ENCODE measurements around the gene NUCKS1. TPM values are rescaled to one million over a fixed set of nuclear protein-coding genes. Genes with fewer than 3 reads are reported as not detected.

Gene NUCKS1
- polyA plus RNA-seq, 1 donor from 2014 or later, result 134 TPM

GRCh38 chr1:205791568-205792180 lies 41.7 kb upstream of the NUCKS1 start:
- Histone ChIP-seq H3K27me3 (ENCODE audit: insufficient read depth, low read depth, low read length) (no peaks in the 10 kb centered on the region), H3K9ac (ENCODE audit: low read length) (no peak overlapping the region), H3K79me2 (replicated peaks; ENCODE audit: insufficient read depth, low read length) (no peaks in the 10 kb centered on the region), H2AFZ (ENCODE audit: low read depth, low read length) (no peak overlapping the region), H3K4me3 (ENCODE audit: low read length) (no peak overlapping the region), H3K4me2 (ENCODE audit: low read length) (no peak overlapping the region), H3K9me2 (ENCODE audit: insufficient read depth, low read length) (no peaks in the 10 kb centered on the region), H3F3A (ENCODE audit: insufficient read depth, low read length, poor library complexity, severe bottlenecking) (no peaks in the 10 kb centered on the region), H3K36me3 (ENCODE audit: insufficient read depth, low read length) (peaks cover 7% of the 10 kb centered on the region), H3K27ac (ENCODE audit: low read length) (no peak overlapping the region), H4K20me1 (ENCODE audit: insufficient read depth) (no peaks in the 10 kb centered on the region), H3K9me3 (ENCODE audit: low read length) (no peaks in the 10 kb centered on the region)
- TF ChIP-seq REST (IDR thresholded peaks at IDR 0.05; ENCODE audit: borderline replicate concordance), result no peak
- peak; percentile 74 for TF ChIP-seq SMC3 (conservative IDR thresholded peaks at IDR 0.05; ENCODE audit: poor library complexity)
- no peak for TF ChIP-seq EP300 (conservative IDR thresholded peaks at IDR 0.05; ENCODE audit: poor library complexity, severe bottlenecking)
- no peak for TF ChIP-seq EZH2 (IDR thresholded peaks at IDR 0.05; ENCODE audit: borderline replicate concordance, insufficient read depth, low read length, poor library complexity, severe bottlenecking)
- peak; percentile 76 for TF ChIP-seq RAD21 (conservative IDR thresholded peaks at IDR 0.05)
- TF ChIP-seq, protein P1, sequence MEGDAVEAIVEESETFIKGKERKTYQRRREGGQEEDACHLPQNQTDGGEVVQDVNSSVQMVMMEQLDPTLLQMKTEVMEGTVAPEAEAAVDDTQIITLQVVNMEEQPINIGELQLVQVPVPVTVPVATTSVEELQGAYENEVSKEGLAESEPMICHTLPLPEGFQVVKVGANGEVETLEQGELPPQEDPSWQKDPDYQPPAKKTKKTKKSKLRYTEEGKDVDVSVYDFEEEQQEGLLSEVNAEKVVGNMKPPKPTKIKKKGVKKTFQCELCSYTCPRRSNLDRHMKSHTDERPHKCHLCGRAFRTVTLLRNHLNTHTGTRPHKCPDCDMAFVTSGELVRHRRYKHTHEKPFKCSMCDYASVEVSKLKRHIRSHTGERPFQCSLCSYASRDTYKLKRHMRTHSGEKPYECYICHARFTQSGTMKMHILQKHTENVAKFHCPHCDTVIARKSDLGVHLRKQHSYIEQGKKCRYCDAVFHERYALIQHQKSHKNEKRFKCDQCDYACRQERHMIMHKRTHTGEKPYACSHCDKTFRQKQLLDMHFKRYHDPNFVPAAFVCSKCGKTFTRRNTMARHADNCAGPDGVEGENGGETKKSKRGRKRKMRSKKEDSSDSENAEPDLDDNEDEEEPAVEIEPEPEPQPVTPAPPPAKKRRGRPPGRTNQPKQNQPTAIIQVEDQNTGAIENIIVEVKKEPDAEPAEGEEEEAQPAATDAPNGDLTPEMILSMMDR (IDR thresholded peaks at IDR 0.05; ENCODE audit: poor library complexity, severe bottlenecking), result peak; percentile 71

GRCh38 chr1:205787287-205787916 lies 37.4 kb upstream of the NUCKS1 start:
- Histone ChIP-seq H3K9me2 (ENCODE audit: insufficient read depth, low read length) (no peaks in the 10 kb centered on the region), H3K27ac (ENCODE audit: low read length) (no peak overlapping the region), H3K79me2 (replicated peaks; ENCODE audit: insufficient read depth, low read length) (no peaks in the 10 kb centered on the region), H3K9me3 (ENCODE audit: low read length) (no peaks in the 10 kb centered on the region), H4K20me1 (ENCODE audit: insufficient read depth) (no peaks in the 10 kb centered on the region), H3K36me3 (ENCODE audit: insufficient read depth, low read length) (no peaks in the 10 kb centered on the region), H3K9ac (ENCODE audit: low read length) (no peak overlapping the region), H3K4me3 (ENCODE audit: low read length) (no peak overlapping the region), H3K27me3 (ENCODE audit: insufficient read depth, low read depth, low read length) (no peaks in the 10 kb centered on the region), H2AFZ (ENCODE audit: low read depth, low read length) (no peak overlapping the region), H3F3A (ENCODE audit: insufficient read depth, low read length, poor library complexity, severe bottlenecking) (no peaks in the 10 kb centered on the region), H3K4me2 (ENCODE audit: low read length) (no peak overlapping the region)
- TF ChIP-seq RAD21 (conservative IDR thresholded peaks at IDR 0.05), result no peak
- TF ChIP-seq EZH2 (IDR thresholded peaks at IDR 0.05; ENCODE audit: borderline replicate concordance, insufficient read depth, low read length, poor library complexity, severe bottlenecking), result no peak
- no peak for TF ChIP-seq TAF1 (IDR thresholded peaks at IDR 0.05; ENCODE audit: low read depth)
- no peak for TF ChIP-seq SMC3 (conservative IDR thresholded peaks at IDR 0.05; ENCODE audit: poor library complexity)
- TF ChIP-seq POLR2AphosphoS5 (IDR thresholded peaks at IDR 0.05), result no peak
- no peak for TF ChIP-seq REST (IDR thresholded peaks at IDR 0.05; ENCODE audit: borderline replicate concordance)
- TF ChIP-seq, protein P1 (IDR thresholded peaks at IDR 0.05; ENCODE audit: poor library complexity, severe bottlenecking), result no peak
- TF ChIP-seq EP300 (conservative IDR thresholded peaks at IDR 0.05; ENCODE audit: poor library complexity, severe bottlenecking), result no peak
- no peak for TF ChIP-seq MXI1 (conservative IDR thresholded peaks at IDR 0.05; ENCODE audit: poor library complexity, severe bottlenecking)

All from neural cell (in vitro differentiated cells).